ENCODE measurements around the gene CORO6.

Gene CORO6

GRCh38 chr17:29592850-29593551 lies 29.7 kb downstream of the CORO6 start, which contains the start of gene ANKRD13B:
TSS of gene ANKRD13B (plus strand) at chr17:29593132. CDS start at chr17:29593622, 490 bp downstream.
- H3K27ac ChIP-seq (ENCODE audit: low read depth, low read length, poor library complexity, severe bottlenecking): peak within 1 kb of the TSS; percentile 64
- peaks cover 48% of the 10 kb centered on the region for H3K4me1 ChIP-seq (ENCODE audit: insufficient read depth, low read length, severe bottlenecking)
- H3K9ac ChIP-seq (ENCODE audit: low read length): peak within 1 kb of the TSS; percentile 65

GRCh38 chr17:29591737-29592608 lies 30.7 kb downstream of the CORO6 start:
- peaks cover 58% of the 10 kb centered on the region for H3K4me1 ChIP-seq (ENCODE audit: insufficient read depth, low read length, severe bottlenecking)
- TF ChIP-seq, protein P1, sequence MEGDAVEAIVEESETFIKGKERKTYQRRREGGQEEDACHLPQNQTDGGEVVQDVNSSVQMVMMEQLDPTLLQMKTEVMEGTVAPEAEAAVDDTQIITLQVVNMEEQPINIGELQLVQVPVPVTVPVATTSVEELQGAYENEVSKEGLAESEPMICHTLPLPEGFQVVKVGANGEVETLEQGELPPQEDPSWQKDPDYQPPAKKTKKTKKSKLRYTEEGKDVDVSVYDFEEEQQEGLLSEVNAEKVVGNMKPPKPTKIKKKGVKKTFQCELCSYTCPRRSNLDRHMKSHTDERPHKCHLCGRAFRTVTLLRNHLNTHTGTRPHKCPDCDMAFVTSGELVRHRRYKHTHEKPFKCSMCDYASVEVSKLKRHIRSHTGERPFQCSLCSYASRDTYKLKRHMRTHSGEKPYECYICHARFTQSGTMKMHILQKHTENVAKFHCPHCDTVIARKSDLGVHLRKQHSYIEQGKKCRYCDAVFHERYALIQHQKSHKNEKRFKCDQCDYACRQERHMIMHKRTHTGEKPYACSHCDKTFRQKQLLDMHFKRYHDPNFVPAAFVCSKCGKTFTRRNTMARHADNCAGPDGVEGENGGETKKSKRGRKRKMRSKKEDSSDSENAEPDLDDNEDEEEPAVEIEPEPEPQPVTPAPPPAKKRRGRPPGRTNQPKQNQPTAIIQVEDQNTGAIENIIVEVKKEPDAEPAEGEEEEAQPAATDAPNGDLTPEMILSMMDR (IDR thresholded peaks at IDR 0.05; ENCODE audit: low read length): peak; percentile 96
- no peak for TF ChIP-seq EZH2 (IDR thresholded peaks at IDR 0.05; ENCODE audit: borderline replicate concordance, low read length)
- H2AFZ ChIP-seq (ENCODE audit: low read length): no peak overlapping the region
- H3K79me2 ChIP-seq (ENCODE audit: insufficient read depth, low read length): peaks cover 9% of the 10 kb centered on the region; the same call in 1 of the 2 replicates
- H3K9me3 ChIP-seq (ENCODE audit: low read length): no peaks in the 10 kb centered on the region
- H3K4me2 ChIP-seq (ENCODE audit: low read length): peak overlapping the region; percentile 99
- H3K4me3 ChIP-seq (ENCODE audit: low read depth, low read length, poor library complexity, severe bottlenecking): peak overlapping the region; percentile 85
- no peaks in the 10 kb centered on the region for H3K27me3 ChIP-seq (ENCODE audit: insufficient read depth, low read length)
- H4K20me1 ChIP-seq (ENCODE audit: insufficient read depth, low read length): no peaks in the 10 kb centered on the region
- H3F3A ChIP-seq (ENCODE audit: insufficient read depth, low read length): no peaks in the 10 kb centered on the region
- H3K9me2 ChIP-seq (ENCODE audit: low read depth, low read length): no peaks in the 10 kb centered on the region
- H3K36me3 ChIP-seq (ENCODE audit: insufficient read depth, low read length): no peaks in the 10 kb centered on the region
- peak overlapping the region; percentile 93; the same call in 1 of the 2 replicates for H3K9ac ChIP-seq (ENCODE audit: low read length)
- H3K27ac ChIP-seq (ENCODE audit: low read depth, low read length, poor library complexity, severe bottlenecking): peak overlapping the region; percentile 87

More at GRCh38 chr17:29592850-29593551, 29.7 kb downstream of the CORO6 start, which contains the start of gene ANKRD13B:
- peaks cover under 1% of the 10 kb centered on the region; the same call in 1 of the 2 replicates for H3K79me2 ChIP-seq (ENCODE audit: insufficient read depth, low read length)
- TF ChIP-seq, protein P1 (IDR thresholded peaks at IDR 0.05; ENCODE audit: low read length): no peak
- TF ChIP-seq EZH2 (IDR thresholded peaks at IDR 0.05; ENCODE audit: borderline replicate concordance, low read length): no peak
- no peaks in the 10 kb centered on the region for H3F3A ChIP-seq (ENCODE audit: insufficient read depth, low read length)
- H3K4me2 ChIP-seq (ENCODE audit: low read length): peak within 1 kb of the TSS; percentile 99
- no peaks in the 10 kb centered on the region for H3K36me3 ChIP-seq (ENCODE audit: insufficient read depth, low read length)
- H3K4me3 ChIP-seq (ENCODE audit: low read depth, low read length, poor library complexity, severe bottlenecking): peak within 1 kb of the TSS; percentile 85
- no peaks in the 10 kb centered on the region for H3K9me2 ChIP-seq (ENCODE audit: low read depth, low read length)
- H2AFZ ChIP-seq (ENCODE audit: low read length): no peak within 1 kb of the TSS
- H4K20me1 ChIP-seq (ENCODE audit: insufficient read depth, low read length): no peaks in the 10 kb centered on the region
- no peaks in the 10 kb centered on the region for H3K9me3 ChIP-seq (ENCODE audit: low read length)
- no peaks in the 10 kb centered on the region for H3K27me3 ChIP-seq (ENCODE audit: insufficient read depth, low read length)

- peak overlapping the region; percentile 85 for H3K4me3 ChIP-seq (ENCODE audit: low read depth, low read length, poor library complexity, severe bottlenecking)
Measured at GRCh38 chr17:29591146-29591736, 31.5 kb downstream of the CORO6 start.

More at GRCh38 chr17:29591146-29591736, 31.5 kb downstream of the CORO6 start:
- no peaks in the 10 kb centered on the region for H3F3A ChIP-seq (ENCODE audit: insufficient read depth, low read length)
- H4K20me1 ChIP-seq (ENCODE audit: insufficient read depth, low read length): no peaks in the 10 kb centered on the region
- peak overlapping the region; percentile 87 for H3K27ac ChIP-seq (ENCODE audit: low read depth, low read length, poor library complexity, severe bottlenecking)
- peak overlapping the region; percentile 99 for H3K4me2 ChIP-seq (ENCODE audit: low read length)
- H3K4me1 ChIP-seq (ENCODE audit: insufficient read depth, low read length, severe bottlenecking): peaks cover 65% of the 10 kb centered on the region
- TF ChIP-seq, protein P1 (IDR thresholded peaks at IDR 0.05; ENCODE audit: low read length): no peak
- no peak for TF ChIP-seq EZH2 (IDR thresholded peaks at IDR 0.05; ENCODE audit: borderline replicate concordance, low read length)
- H3K9me2 ChIP-seq (ENCODE audit: low read depth, low read length): no peaks in the 10 kb centered on the region
- H3K9me3 ChIP-seq (ENCODE audit: low read length): no peaks in the 10 kb centered on the region
- H3K79me2 ChIP-seq (ENCODE audit: insufficient read depth, low read length): peaks cover 9% of the 10 kb centered on the region; the same call in 1 of the 2 replicates
- H2AFZ ChIP-seq (ENCODE audit: low read length): peak overlapping the region; percentile 5; the same call in 1 of the 2 replicates
- no peaks in the 10 kb centered on the region for H3K27me3 ChIP-seq (ENCODE audit: insufficient read depth, low read length)
- peak overlapping the region; percentile 93 for H3K9ac ChIP-seq (ENCODE audit: low read length)
- H3K36me3 ChIP-seq (ENCODE audit: insufficient read depth, low read length): no peaks in the 10 kb centered on the region

Measured in OCI-LY1 (cell line).